Activated naive CD4-positive, alpha-beta T cell treated with Interleukin-2 at 50 U/mL for 16 hours (primary cell): ENCODE measurements around the gene RAB32.

Source experiments
- DNase-seq: peaks from one replicate; pipeline ENCODE4 v3.0.0-alpha.2; 2020

The RAB32 gene

DNA sequence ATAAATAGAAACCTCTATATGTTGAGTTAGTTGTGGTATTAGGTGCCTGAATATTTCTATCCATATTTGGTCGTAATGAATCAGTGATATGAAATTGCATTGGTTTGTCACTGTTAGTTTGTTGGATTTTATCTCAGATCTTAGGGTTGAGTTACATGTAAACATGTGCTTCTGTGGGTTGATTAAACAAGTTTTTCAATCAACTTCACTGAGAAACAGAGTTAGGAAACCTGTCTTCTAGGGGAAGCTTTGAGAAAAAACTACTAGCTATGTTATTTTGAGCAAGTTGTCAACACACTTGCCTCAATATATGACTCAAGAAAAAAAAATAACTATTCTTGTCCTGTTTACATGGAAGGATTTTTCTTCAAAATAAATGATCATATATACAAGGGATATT is 40.3 kb downstream of the RAB32 start:
- no peak for DNase-seq

DNA sequence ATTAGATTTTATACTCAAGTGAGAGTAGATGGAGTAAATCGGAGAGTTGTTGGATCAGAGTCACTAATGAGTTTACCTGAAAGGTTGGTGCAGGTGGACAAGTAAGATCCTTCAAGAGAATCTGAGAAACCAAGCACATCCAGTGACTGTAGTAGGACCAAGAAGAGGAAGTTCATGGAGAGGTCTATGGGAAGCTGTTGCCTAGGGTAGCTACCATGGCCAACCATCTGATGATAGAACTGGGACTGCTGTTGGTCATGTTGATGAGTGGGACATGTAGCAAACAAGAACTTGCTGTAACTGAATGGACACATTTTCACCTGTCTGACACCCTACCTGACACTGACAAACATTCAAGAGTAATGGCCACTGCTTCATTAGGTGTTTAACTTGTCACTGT is 43.8 kb downstream of the RAB32 start:
- DNase-seq: no peak

DNA sequence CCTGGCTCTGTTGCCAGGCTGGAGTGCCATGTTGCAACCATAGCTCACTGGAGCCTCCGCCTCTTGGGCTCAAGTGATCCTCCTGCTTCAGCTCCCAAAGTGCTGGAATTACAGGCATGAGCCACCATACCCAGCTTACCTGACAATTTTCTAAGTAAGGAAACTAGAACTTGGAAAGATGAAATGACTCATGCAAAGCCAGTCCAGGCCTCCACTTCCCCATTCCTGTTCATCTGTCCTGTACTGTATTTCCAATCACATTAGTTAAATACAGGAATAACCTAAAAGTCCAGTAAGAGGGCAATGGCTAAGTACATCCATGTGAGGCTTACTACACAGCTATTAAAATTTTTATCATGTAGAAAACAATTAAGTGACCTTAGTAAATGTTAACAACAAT is 46.9 kb downstream of the RAB32 start:
- DNase-seq: no peak

DNA sequence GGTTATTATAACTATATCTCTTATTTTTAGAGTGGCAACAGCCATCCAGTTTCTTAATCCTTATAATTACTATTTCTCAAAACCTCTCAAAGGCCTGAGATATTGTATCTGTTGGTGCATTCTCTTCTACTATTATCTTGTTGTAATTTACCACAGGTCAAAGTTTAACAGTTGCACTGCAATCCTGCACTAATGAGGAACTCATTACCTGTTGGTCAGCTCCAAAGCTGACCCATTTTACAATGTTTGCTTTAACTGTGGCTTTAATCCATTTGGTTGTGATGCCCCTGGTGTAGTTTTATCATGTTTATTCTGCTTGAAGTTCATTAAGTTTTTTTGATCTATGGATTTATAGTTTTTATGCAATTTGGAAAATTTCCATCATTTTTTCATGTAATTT is 48.8 kb downstream of the RAB32 start:
- no peak for DNase-seq

DNA sequence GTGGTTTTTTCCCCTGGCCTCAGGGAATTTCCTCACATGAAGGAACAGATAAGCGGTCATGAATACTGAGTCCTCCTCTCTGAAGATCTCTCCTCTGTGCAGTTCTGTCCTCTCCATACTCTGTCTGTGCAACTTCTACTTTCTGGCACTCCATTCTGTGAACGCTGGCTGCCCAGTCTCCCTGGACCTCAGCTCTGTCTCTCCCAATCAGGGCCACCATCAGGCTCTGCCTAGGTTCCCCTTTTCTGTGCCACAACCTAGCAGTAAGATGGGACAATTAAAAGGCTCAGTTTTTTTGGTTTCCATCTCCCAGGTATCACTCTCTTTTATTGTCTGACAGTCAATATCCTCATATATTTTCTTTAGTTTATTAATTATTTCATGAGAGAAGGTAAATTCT is 50.4 kb downstream of the RAB32 start:
- DNase-seq: no peak

DNA sequence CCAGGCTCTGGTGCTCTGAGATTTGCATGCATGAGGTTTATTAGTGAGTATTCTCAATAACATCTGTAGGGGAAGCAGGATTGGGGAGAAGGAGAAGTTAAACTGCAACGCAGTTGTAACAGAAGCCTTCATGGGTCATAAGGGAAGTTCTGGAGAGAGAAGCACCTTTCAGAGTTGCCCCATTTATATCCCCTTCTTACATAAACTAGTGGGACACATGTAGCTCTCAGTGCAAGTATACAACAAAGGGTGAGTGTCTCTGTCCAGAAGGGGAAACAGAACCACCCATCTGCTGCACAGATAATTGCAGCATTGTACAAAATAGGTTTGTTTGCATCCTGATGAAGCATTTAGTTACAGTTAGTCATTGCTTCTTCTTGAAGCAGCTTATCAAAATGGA is 50.9 kb downstream of the RAB32 start:
- DNase-seq: no peak

DNA sequence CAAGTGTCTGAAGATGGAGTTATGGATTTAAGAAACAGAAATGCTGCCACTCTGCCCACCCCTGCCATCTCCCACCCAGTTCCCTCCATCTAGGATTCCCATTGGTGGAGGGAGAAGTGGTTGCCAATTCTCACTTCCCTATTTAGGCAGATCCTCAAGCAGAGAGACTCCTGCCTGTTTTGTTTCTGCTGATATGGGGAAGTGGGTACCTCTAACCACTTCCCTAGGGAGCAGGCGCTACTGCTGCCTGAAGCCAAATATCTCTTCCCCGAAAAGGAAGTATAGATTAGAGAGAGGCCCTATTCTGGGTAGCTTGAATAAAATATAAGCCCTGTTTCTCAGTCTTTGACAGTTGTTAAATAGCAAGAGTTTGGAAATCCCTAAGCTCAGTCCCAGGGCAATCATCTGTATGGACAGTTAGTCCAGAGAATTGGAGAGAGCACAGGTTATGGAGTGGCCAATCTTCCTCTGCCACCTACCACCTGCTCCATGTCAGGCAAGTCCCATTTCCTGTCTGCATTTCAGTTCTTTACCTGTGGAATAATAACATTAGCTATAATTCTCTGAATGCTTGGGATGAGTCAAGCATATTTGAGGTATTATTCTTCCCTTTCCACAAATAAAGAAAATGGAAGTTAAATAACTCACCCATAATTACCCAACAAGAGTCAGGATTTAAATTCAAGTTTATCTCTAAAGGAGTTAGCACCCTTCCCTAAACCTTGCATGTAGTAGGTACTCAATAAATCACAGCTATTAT is 52.5 kb downstream of the RAB32 start:
- DNase-seq: no peak

DNA sequence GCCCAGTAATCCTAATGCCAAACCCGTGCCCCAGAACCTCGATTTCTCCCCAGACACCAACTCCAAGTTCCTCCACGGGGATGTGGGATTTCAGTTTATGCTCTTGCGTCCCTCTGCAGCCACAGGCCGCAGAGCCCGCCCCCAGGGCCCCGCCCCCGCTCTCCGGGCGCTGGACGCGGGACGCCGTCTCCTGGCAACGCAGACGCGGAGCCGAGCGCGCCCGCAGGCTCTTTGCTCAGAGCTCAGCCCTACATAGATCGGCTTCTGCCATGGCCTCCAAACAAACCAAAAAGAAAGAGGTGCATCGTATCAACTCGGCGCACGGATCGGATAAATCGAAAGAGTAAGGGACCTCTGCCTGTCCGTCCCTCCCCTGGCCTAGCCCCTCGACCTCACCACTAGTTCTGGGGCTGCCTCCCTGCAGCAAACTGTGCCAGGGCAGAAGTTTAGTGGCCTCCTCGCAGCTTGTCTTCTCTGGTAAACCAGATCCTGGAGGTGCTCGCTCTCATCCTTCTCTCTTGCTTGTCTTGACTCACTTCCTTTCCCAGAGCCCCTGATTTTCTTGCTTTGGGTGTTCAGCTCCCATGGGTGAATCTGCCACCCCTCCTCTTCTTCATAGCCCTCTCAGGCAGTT is 55.3 kb downstream of the RAB32 start, which contains the start of gene ADGB:
ADGB (plus strand) TSS at position 201 of the 634 bp plus-strand sequence; CDS start at position 270, 69 bp downstream.
- no peak for DNase-seq

DNA sequence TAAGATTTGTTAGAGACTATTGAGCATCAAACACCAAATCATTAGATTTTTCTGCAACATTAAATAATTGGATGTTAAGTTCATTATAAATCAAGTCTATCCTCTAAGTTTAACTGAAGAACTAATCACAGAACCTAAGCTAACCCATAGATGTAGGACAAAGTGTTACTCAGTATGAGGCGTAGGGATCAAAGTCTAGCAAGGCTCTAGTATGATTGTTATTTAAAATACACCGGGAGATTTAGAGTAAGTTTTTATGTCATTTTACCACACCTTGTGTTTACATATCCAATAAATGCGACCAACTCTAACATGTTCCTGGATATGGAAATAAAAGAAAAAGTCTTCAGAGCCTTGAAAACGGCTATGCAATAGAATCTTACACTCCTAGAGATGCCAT is 57.7 kb downstream of the RAB32 start:
- DNase-seq: no peak

DNA sequence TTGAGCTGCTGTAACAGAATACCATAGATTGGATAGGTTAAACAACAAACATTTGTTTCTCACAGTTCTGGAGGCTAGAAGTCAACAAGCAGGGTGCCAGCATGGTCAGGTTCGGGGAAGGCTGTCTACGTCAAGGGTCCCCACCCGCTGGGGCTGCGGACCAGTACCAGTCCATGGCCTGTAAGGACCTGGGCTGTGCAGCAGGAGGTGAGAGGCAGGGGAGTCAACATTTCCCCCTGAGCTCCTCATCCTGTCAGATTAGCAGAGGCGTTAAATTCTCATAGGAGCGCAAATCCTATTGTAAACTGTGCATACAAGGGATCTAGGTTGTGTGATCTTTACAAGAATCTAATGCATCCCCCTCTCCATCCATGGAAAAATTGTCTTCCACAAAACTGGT is 58.9 kb downstream of the RAB32 start:
- no peak for DNase-seq
